ENCODE measurements around the gene CMTM7.
A peak's percentile ranks its signal among the peaks of the same experiment; 100 is the strongest.
"Not testable (repeated sequence)": the region's sequence is repeated elsewhere in the genome, so short reads cannot be mapped to it uniquely, and the experiment has no call there.

The CMTM7 gene

DNA sequence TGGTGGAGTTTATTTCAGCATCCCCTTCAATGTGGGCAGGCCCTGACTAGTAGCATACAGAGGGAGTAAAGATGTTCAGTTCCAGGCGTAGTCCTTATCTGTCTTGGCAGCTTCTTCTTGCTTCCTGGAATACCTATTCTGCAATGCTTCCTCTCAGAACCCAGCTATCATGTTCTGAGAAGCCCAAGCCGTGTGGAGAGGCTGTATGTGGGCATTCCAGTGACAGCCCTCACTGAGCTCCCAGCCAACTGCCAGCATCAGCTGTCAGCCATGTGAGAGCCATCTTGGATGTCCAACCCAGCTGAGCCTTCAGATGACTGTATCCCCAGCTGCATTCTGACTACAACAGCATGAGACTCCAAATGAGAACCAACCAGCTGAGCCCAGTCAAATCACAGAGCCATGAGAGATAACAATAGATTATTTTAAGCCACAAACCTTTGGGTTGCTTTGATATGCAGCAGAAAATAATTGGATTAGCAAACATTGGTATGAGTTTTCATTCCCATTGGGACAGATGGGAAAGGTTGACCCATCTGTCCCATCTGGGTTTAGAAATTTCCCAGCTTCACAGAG, 8.4 kb upstream of the CMTM7 start:
- no peak for DNase-seq

- no peak for DNase-seq
These were observed 6.7 kb upstream of the CMTM7 start for GRCh38 chr3:32384938-32385337.

DNA sequence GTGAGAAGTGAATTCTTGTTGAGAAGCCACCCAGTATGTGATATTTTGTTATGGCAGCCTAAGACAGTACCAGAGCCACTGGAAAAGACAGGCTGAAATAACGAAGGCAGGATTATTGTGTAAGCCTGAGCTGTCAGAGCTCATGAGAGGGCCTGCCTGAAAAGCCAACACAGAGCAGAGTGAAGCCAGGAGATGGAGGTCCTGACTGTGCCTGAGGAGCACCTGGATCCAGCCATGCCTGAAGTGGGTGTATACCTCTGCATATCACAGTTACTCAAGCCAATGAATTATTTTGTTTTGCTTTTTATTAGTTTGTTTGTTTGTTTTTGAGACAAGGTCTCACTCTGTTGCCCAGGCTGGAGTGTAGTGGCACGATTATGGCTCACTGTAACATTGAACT, 4.1 kb upstream of the CMTM7 start:
- no peak for DNase-seq

GRCh38 chr3:32389577-32389976, 2.1 kb upstream of the CMTM7 start:
- not testable (repeated sequence) for DNase-seq

DNA sequence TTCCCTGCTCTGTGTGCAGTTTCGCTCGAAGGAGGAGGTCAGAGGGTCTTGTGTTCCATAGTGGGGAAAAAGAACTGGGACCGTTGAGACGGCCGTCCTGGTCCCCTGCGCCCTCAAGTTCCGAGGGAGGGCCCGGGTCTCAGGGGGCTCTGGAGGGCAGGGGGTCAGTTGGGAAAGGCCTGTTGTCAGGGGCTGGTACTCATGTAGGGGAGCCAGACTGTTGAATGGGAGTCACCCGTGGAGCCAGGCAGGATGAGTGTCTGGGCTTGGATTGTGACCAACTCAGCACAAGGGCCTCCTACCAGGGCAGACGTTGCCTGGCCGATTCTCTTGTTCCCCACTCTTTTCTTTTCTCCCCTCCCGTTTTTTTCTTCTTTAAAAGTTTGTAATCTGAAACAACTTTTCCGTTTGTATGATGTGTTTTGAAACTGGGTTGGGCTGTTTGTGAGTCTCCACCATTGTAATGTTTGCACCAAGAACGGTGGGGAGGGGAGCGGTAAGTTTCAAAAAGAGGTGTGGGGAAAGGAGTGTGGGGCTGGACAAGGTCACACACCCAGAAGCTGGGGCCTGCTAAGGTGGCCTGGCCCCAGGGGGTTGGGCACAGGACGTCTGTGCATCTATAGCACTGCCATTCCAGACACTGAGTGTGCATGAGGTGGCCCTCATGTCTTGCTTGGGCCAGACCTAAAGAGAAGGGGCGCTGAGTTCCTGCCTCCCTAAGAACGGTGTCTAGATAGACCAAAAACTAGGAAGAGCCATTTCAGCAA, 1.1 kb downstream of the CMTM7 start:
- DNase-seq: peak; percentile 54

DNA sequence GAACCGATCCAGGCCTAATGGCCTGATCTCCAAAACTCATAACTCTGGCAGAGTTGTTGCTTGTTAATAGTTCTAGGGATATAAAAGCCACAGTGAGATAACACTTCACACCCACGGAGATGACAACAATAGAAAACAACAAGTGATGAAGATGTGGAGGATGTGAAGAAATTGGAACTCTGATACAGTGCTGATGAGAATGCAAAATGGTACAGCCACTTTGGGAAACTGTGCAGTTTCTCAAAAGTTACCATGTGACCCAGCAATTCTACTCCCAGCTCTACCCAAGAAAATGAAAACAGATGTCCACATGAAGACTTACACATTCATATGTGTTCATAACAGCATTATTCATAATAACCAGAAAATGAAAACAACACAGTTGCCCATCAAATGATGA, 3.8 kb downstream of the CMTM7 start:
- DNase-seq: no peak

DNA sequence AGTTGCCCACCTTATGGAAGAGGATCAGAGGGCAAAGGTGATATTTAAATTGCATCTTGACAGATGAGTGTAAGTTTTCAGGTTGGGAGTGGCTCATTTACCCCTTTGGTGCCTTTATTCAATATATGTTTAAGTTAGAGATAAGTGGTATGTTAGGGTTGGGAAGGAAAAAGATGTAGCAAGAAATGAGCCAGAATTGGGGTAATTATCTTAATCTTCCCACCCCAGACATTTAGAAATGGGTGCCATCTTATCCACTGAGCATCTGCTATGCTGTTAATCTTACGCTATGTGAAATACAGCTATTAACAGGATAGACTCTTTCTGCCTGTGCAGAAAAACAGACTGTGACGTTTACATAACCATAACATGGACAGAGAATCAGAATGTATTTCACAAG, 6.3 kb downstream of the CMTM7 start:
- DNase-seq: no peak

DNA sequence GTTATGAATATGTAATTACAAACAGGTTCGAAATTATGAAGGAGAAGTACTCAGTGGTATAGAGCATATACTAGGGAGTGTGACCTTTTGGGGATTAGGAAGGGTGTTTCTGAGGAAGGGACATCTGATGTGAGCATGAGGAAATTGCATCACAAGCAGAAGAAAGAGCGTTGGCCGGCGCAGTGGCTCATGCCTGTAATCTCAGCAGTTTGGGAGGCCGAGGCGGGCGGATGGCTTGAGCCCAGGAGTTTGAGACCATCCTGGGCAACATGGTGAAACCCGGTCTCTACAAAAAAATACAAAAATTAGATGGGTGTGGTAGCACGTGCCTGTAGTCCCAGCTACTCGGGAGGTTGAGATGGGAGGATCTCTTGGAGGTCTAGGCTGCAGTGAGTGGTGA, 6.9 kb downstream of the CMTM7 start:
- DNase-seq: no peak

DNA sequence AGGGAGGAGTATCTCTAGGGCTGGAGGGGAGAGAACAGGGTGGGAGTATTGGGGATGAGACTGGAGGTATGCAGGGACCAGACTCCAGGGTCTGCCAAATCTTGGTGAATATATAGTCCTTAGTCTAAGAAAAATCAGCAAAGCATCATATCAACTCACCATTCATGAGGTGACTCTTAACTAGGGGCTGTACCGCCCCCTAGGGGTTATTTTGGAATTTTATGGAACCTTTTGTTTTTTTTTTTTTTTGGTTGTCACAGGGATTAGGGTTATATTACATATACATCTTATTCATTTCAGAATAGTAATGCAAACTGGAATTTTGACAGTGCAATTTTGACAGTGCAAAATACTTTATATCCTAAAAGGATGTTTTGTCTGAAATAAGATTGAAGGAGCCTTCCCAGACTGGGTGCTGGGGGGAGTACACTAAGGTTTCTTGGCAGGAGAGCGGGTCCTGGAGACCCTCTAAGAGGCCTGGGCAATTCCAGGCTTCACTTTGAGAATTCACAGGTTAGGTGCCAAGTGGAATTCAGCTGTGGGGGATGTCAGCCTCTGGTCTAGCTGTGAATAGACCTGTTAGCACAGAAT, 7.5 kb downstream of the CMTM7 start:
- peak; percentile 44 for DNase-seq

- DNase-seq: no peak
These were observed 9.5 kb downstream of the CMTM7 start for GRCh38 chr3:32401126-32401525.

DNA sequence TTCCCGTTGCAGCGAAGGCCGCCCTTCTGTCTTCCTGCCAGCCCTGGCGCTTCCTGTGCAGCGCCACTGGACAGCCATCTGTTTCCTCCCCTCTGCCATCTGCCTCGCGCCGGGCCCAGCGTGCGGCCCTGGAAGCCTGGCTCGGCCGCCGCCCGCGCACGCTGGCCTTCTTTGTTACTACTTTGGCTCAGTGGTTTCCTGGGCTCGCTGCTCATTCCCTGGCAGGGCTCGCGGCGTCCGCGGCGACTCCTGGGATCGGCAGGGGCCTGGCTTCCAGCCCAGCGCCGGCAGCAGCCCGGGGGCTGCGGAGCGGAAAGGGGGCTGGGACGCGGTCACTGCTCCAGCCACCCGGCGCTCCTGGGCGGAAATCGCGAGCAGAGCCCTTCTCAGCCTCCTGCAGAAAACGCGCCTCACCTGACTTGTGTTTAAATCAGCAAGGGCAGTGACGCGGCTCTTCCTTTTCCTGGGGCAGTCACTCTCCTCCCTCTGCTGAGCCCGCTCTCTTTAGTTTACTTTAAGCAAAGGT, 10.0 kb downstream of the CMTM7 start:
- peak; percentile 69 for DNase-seq

GRCh38 chr3:32403663-32404062, 12.0 kb downstream of the CMTM7 start:
- no peak for DNase-seq

GRCh38 chr3:32404714-32405113, 13.1 kb downstream of the CMTM7 start:
- DNase-seq: no peak

GRCh38 chr3:32405155-32405554, 13.5 kb downstream of the CMTM7 start:
- DNase-seq: no peak

DNA sequence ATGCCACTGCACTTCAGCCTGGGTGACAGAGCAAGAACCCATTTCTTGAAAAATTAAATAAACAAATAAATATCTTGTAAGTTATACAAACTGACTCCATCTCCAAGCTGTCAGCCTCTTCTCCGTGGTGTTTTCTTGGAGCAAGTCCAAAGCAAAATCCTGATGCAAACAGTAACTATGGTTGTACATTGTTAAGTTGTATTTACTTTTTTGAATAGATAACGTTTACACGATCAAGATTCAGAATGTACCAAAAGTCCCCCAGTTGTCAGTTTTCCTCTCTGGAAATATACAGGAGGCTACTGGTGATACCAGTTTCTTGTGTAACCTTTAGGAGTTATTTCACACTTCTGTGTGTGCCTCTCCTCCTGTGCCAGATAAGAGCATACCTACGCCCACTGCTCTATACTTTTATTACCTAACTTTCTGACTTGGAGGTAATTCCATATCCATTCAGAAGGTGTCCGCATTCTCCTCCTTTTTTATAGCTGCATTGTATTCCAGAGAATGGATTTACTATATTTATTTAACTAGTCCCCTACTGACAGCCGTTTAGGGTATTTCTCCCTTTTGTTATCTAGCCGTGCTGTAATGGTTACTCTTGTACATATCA, 14.2 kb downstream of the CMTM7 start:
- no peak for DNase-seq

DNA sequence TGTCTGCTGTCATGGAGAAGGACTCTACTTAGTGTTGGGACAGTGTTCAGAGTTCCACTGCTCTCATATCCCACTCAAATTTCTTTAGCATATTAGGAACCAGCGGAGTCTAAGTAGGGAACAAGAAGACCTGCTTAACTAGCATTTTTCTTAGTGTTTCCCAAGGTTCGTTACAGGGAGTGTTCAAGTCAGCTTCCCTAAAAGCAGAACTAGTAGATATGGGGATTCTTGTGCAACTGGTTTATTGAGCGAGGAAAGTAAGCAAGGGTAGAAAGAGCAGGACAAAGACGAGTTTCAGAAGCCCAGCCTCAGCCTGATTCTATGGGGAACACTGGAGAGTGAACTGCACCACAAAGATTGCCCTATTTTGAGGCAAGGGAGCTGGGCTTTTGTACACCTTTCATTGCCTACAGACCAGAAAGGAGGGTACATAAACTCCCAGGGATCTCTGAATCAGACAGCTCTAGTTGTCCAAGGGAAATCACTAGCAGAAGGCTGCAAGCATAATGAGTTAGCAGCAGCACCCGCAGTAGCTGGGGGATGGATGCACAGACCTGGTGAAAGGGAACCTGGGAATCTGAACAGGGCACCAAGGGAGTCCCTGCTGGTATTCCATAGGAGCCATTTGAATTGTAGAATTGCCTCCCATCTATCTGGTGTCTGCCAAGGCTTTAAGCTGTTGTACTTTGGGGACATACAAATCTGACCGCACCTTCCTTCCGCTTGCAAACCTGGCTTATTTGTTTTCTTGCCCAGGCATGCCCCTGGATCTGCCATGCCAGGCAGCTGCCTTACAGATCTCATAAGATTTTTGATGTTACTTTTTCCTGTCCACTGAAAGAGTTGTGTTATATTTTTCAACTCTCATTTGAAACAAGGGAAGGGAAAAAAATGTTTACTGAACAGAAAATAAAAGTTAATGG, 15.1 kb downstream of the CMTM7 start:
- no peak for DNase-seq

GRCh38 chr3:32410367-32411246, 19.0 kb downstream of the CMTM7 start:
- no peak for DNase-seq

DNA sequence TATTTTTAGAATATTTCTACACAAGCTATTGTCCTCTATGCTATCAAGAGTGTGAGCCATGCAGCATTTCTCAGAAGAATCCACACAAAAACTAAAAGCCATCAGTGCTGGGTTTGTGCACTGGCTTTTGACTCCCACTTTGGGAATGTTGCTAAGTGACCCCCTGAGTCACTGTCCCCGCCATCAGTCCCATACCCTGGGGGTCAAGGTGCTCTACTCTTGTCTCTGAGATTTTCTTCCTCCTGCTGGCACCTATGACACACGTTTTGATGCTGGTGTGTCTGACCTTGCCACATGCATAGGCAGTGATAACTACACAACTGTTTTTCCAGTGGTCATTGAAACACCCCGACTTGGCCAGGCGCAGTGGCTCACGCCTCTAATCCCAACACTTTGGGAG, 19.8 kb downstream of the CMTM7 start:
- DNase-seq: no peak

GRCh38 chr3:32412887-32413286, 21.2 kb downstream of the CMTM7 start:
- DNase-seq: no peak

GRCh38 chr3:32413845-32414521, 22.3 kb downstream of the CMTM7 start:
- no peak for DNase-seq
